Glomerular visceral epithelial cell (primary cell): ENCODE results near the gene STK39.
"Not testable (repeated sequence)": the region's sequence is repeated elsewhere in the genome, so short reads cannot be mapped to it uniquely, and the experiment has no call there.

ENCODE experiments used
- DNase-seq: peaks from one replicate; pipeline ENCODE4 v3.0.0-alpha.2; 2016; ENCODE audit errors: extremely low spot score

Gene STK39

DNA sequence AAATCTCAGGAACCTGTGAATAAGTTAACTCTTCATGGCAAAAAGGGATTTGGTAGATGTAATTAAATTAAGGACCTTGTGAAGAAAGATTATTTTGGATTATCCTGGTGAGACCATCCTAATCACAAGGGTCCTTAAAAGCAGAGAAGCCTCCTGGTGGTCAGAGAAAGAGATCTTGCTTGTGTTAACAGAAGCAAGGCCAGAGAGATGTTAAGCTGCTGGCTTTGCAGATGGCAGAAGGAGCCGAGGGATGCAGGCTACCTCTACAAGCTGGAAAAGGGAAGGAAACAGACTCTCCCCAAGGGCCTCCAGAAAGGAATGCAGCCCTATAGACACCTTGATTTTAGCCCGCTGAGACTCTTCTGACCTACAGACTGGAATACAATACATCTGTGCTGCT, 197.0 kb downstream of the STK39 start:
- DNase-seq, result no peak

DNA sequence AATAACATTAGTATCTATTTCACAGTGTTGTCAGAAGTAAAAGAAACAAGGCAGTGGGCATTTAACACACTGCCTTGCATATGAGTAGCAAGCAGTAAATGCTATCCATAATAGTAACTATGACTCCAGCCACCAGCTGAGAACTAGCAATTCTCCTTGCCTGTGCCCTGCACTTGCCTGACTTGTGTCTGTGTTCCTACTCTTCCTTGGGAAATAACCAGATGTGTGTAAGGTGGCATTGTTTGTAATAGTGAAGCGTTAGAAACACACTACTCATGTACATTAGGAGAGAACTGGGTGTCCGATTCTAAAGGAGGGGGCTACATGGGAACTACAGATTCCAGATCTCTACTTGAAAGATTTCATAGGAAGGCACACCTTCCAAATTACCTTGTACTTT, 197.8 kb downstream of the STK39 start:
- no peak for DNase-seq

DNA sequence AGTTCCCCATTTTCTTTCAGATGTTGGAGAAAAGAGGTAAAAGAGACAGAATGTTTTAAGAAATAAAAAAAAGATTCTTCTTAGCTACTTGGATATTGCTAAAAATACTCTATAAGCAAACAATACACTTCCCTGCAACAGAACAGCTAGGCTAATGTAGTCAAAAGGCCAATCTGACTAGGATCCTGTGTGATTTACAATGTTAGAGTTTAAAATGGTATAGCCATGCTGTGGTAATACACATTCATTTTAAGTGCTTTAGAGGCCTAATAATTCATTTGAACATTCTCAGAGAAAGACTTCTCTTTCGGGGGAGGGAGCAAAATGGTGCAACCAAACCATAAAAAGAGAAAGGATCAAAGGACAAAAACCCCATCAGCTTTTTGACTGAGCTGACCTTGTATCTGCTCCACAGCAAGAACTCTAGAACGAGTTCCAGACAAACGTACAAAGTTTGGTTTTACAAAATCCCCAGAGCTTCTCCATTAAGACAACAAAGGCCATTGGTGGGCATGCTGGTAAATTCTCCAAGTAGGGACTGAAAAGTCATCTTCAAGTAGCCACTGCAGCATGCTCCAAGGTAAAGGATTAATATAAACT, 200.2 kb downstream of the STK39 start:
- no peak for DNase-seq

DNA sequence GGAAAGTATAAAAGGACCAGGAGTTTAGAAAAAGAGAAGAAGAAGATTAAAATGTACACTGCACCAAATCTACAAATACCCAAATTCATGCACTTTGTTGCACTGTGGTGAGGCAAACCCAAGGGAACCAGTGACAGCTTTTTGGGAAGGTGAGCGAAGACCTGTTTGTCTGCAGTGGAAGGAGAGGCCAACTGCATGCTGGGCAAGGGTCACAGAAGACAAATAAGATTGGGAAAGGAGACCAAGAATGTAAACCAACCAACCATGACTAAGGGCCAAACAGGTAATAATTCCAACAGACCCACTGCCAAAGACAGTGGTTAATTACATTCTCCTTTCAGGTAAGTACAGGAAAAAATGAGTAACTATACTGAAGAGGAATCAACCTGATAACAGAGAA, 202.8 kb downstream of the STK39 start:
- DNase-seq, result no peak

DNA sequence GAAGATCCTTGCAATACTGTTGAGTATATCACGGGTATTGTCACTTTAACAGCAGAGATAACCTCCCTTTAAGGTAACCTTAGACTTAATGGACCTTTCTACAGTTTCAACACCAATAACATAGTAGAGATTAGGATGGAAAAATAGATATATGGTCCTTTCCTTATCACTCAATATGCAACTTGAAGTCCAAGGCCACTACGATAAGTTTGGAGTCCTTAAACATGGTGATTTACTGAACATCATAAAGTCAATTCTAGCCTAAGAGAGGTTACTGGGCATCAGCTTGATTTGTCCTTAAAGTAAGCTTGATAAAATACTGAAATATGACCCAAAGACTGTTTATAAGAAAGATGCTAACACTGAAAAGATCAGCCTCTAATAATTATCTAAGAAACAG, 203.2 kb downstream of the STK39 start:
- DNase-seq, result no peak

DNA sequence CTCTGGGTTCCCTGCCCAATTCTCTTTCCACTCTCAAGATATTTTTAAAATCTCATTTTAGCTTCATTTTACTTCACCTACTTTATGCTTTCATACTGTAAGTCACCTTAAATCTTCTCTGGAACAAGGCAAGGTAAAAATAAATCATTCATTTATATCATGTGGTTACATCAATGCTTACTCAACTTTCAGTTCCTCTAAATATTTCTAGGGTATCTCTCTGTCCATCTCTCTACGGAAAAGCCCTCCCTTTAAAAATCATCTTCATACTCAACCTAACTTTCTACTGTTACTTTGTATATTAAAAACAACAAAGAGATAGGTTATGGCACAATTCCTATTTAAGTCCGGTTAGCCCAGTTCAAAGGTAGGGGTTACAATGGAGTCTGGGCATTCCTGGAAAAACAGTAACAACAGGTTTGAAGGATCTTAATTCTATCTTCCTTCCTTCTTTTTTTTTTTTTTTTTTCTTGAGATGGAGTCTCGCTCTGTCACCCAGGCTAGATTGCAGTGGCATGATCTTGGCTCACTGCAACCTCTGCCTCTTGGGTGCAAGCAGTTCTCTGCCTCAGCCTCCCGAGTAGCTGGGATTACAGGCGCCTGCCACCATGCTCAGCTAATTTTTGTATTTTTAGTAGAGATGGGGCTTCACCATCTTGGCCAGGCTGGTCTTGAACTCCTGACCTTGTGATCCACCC, 205.1 kb downstream of the STK39 start:
- not testable (repeated sequence) for DNase-seq

DNA sequence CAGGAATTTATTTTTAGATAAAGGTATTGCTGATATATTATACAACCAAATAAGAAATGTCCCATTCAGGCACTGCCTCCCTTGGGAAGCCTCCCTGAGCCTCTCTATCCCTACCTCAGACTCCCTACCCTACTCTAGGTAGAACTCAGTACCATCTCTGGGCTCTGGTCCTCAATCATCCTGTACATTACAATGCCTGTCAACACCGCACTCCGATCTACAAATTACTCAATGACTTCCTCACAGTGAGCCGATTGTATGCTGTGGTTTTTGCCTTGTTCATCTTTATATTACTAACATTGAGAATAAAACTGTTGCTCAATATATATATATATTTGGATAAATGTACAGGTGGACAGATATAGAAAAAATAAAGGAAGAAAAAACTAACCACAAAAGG, 207.5 kb downstream of the STK39 start:
- no peak for DNase-seq

DNA sequence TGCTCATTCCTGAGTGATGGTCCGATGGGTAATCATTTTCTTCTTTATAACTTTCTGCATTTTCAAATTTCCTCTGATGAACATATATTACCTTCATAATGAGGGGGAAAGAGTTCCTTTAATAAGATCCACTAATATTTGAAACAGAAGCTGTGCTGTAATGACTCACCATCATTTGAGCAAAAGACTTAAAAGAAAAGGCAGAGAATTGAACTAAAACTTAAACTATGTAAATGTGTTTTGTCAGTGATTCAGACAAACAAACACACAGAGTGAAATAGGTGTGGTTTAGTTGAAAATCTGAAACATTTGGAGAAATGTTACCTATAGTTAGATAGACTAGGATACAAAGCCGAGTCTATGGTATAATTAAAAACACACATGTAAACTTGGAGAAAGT, 209.6 kb downstream of the STK39 start:
- DNase-seq, result no peak

DNA sequence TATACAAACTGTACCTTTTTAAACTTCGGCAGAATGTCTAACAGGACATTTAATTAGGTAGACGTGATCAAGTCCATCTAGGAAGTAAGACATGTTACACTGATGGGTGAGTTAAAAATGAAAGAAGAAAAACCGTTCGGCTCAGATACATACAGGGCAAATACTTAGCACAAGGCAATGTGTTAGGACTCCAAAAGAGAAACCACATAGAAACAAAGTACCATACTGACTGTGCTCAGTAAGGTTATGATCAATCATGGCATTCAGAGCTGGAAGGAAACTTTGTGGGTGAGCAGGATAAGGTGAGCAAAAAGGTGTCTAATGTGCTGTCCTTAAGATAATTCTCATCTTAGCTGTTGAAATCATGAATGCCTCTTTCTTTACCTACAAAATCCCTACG, 211.9 kb downstream of the STK39 start:
- DNase-seq, result no peak

DNA sequence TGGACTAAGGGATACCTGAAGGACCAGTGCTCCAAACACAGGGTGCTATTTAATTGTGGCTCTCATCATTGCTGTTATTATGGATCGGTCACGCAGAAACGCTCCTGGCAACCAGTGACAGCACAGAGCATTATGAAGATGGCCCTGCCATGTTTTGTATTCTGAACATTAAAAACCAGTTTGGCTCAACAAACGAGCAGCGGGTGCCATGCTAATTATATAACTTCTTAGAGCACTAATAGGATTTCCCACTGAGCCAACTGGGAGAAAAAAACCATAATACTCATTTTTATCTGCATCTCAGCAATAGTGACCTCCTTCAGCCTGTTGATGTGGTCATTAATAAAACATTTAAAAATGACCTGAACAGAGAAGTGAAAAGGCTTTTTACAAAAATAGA, 212.8 kb downstream of the STK39 start:
- no peak for DNase-seq

DNA sequence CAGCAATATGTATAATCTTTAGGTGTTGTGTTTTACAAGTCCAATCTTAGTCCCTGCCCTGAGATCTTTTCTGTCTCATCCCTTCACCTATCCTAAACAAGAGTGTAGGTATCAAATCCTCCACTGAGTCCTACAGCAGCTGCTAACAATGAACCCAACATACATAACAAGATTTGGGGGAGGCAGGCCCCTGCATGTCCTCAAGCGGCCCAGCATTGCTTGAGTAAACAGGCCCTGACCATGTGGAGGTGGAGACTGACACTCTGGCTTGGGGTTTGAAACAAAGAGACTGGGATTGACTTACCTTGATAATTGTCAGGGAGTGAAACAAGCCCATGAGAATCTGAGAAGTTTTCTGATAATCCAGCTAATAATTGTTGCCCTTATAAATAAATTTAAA, 213.4 kb downstream of the STK39 start:
- no peak for DNase-seq

DNA sequence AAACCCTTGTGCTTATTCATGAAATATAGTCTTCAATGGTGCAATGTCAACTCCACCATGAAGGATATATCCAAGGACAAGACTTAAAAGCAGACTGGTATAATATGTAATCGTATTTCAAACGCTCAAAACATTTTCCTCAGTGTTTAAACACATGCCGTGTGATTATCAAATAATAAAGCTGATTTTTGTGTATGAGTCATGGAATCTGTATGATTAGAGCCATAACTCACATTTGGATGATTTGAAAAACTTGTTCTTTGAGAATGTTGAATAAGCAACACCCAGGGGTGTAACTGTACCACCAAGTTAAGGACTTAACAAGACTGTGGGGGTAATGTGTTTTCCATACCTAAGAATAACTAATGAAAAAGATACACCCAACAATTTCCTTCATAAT, 215.3 kb downstream of the STK39 start:
- no peak for DNase-seq

DNA sequence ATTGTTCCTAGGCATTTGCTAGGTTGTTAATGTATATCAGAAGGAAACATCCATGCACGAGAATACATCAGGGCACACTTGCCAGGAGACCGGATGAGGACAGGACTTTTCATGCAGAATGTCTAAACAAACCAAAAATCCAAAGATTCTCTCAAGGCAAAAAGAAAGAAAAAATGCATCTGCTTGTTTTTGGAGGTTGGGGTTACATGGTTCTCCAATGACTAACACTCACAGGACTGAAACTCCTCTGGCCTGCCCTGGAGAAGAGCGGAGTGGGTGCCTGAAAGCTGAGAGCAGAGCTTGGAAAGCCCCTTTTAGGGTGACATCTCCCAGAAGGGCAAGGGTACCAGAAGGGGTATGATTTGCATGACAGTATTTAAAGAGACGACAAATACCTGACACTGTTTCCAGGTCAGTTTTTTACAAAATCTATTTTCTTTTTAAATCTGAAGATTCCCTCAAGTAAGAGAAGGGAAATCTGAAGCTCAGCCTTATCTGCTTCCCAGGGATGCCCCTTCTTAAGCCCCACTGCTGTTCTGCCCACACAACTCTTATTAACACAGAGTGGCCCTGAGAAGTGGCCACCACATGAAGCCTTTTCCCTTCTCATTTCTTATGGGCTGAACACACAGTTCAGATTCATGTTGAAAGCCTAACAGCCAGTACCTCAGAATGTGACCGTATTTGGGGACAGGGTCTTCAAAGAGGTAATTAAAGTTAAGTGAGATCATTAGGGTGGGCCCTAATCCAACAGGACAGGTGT, 216.4 kb downstream of the STK39 start:
- DNase-seq, result peak; percentile 39

DNA sequence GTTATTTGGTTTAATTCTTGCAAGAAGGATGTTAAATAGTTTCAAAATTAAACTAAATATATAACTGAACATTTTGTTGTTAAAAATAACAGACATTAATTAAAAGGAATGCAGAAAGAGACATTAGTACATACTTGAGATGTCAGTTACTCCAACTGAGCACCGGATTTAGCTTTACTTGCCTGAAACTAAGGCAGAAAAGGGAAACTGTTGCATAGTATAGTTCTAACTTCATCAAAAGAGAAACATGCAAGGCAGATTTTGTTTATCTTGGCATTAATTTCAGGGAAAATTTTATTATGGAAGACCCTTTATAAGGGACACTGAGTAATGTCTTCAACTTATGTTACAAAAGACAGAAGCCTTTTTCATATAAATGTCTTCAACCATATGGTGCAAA, 218.3 kb downstream of the STK39 start:
- DNase-seq, result no peak

DNA sequence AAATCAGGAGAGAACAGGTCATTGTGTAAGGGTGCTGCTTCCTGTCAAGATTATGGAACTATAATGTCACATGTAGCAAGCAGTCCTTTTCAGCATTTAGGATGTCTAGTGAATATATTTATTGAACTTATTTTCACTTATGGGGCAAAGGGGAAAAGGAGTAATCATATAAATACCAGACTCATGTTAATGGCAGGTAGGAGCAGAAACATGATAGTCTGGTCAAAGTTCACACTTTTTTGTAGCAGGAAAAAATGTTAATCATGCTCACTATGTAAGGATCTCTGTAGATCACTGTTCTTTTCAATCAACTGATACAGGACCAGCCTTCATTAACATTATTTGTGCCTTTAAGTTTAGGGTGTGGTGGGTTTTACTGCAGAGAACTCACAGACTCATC, 219.0 kb downstream of the STK39 start:
- no peak for DNase-seq

DNA sequence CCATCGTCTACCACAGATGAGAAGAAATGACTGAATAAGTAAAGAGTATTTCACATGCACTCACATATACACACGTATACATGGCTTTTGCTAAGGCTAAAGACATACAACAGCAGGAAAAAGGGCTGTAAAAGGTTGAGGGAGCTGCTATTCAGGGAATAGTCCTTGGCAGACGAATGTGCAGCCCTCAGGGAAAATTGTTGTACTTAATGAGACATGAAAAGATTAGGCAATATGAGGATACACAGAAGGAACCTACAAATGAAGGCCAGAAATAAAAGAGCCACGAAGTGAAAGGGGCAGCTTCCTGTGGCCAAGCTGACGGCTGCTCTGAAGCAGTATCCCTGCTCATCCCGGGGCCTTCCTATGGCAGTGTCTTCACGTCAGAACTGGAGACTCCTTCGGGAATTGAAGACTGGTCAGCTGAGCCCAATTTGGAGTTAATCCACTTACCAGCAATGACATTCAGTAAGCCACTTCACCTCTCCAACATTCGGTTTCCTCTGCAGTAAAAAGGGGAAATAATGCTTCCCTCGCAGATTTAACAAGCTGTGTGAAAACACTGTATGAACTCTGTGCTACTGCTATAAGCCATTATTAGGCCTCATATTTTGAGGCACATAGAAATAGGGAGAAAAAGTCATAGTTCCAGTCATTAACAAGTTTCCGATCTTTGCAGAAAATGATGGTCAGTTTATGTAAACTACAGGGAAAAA, 221.8 kb downstream of the STK39 start:
- DNase-seq, result no peak

DNA sequence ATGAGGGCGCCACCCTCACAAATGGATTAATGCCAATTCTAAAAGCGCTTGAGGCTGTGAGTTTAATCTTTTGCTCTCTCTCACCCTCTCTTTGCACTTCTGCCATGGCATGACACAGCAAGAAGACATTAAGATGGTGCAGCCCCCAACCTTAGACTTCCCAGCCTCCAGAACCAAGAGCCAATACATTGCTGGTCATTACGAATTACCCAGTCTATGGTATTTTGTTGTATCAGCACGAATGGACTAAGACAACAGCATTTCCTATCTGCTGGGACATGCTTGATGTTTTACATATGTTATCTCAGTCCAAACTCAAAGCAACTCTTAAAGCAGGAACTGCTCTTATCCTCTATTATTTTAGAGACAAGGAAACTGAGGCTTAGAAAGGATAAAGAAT, 222.9 kb downstream of the STK39 start:
- DNase-seq, result no peak

DNA sequence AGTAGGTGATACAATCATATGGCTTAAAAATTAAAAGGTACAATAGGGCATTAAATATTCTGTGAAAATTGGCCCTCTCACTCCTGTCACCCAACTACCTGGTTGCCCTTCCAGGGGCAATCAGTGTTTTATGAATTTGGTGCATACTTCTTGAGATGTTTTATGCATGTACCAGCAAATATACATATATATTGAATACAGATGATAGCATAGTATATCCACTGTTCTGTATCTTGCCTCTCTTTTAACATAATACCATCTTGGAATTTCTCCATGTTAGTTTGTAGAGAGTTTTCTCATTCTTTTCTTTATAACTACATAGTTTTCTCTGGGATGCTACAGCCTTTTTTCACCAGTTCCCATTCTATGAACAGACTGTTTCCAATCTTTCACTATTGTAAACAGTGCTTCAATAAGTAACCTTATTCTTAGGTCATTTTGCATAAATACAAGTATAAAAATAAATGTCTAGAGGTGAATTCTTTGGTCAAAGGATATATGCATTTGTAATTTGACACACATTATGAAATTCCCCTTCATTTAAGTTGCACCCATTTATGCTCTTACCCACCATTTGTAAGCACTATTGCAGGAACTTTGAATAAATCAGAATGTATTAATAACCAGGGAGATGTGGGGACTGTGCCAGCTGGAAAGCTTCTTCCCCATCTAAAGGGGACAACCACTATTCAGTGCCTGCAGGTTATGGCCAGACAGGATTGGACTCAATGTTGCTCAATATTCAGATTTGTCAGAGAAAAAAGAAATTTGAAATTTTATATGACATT, 225.4 kb downstream of the STK39 start:
- no peak for DNase-seq

DNA sequence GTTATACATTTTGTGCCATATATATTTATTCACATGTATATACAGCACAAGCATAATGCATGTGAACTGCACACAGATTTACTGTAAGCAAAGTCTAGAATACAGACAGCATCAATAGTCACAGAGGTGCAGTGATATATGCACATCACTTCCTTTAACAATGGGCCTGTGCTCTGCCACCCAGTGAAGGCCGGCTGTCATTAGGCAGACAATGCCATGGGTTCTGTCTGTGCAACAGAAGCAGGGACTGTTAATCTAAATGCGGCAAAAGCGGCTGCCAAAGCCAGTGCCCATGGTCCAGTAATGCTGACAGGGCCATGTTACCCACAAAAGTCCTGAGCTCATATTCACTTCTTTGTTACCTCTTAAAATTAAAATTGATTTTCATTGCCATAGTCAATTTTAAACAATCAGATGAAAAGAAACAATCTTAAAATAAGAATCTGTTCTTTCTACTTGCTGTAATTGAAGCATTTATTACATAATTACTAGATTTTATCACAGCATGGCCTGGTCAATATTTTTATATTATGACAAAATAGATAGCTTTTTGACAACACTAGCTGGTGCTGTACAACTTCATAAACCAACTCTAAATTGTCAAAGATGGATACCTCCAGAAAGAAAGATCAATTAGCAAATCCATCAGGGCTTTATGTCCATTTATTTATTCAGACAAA, 232.0 kb downstream of the STK39 start:
- no peak for DNase-seq

DNA sequence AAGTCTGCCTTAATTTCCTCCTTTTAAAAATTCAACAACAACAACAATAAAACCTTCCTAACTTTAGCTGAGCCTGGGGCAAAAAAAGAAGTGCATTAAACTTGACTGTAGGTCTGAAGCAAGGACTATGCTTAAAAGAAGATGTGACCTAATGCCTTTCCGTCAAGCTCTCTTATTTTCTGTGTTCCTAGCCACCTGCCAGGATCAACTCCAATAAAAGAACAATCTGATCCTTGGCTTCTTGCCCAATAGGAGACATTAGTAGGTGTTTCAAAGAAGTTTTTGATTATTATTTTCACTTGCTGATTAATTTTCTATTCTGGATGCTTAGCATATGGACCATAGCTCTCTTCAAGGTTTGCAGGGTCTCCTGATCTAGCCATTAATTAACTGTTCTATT, 237.5 kb downstream of the STK39 start:
- DNase-seq, result no peak

DNA sequence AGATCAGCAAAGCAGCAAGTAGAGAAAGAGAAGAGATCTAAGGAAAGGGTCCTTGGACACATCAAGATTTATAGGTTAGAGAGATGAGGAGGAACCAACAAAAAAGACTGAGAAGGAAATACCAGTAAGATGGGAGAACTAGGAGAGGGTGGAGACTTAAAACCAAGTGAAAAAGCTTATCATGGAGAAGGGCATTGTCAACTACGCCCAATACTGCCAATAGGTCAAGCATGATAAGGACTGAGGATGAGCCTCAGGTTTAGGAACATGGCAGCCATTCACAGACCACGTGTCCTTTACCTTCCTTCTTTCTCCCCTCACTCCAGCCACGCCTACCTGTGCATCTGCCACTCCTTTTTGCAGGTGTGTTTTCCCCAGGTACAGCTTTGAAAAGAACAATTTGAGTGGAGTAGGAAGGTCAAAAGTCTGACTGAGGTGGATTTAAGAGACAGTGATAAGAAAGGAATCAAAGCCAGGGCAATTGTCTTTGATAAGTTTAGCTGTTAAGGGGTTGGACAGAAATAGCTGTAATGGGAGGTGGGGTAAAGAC, 238.7 kb downstream of the STK39 start:
- DNase-seq, result no peak
